Smooth muscle cell (in vitro differentiated cells): ENCODE results near the gene OR6V1. TPM values are rescaled to one million over a fixed set of nuclear protein-coding genes. Genes with fewer than 3 reads are reported as not detected.

ENCODE experiments used
- DNase-seq: peaks from one replicate; lab custom pipeline; 2025; ENCODE audit not compliant: unreplicated experiment; lab: John Stamatoyannopoulos, UW
- H2AFZ ChIP-seq: fragments of 200-600 bp; sonication (generic); 2 replicates; pipeline ENCODE4 v1.6.0; 2016; ENCODE audit warnings: antibody characterized with exemption, low read depth, mild to moderate bottlenecking
- H3F3A ChIP-seq: fragments of 200-600 bp; sonication (generic); 2 replicates; pipeline ENCODE4 v1.6.0; 2017; ENCODE audit warnings: antibody characterized with exemption, low read depth
- H3K27ac ChIP-seq: fragments of 200-600 bp; sonication (generic); 2 replicates; pipeline ENCODE4 v1.5.1; 2016; ENCODE audit warnings: low read depth, mild to moderate bottlenecking
- H3K27me3 ChIP-seq: fragments of 200-600 bp; sonication (generic); 2 replicates; pipeline ENCODE4 v1.6.1; 2016; ENCODE audit warnings: low read depth, mild to moderate bottlenecking
- H3K36me3 ChIP-seq: fragments of 200-600 bp; sonication (generic); 2 replicates; pipeline ENCODE4 v1.5.1; 2016; ENCODE audit warnings: low read depth
- H3K4me1 ChIP-seq: fragments of 200-600 bp; sonication (generic); 2 replicates; pipeline ENCODE4 v1.5.1; 2016; ENCODE audit warnings: low read depth
- H3K4me2 ChIP-seq: fragments of 200-600 bp; sonication (generic); 2 replicates; pipeline ENCODE4 v1.6.0; 2016; ENCODE audit warnings: mild to moderate bottlenecking
- H3K4me3 ChIP-seq: fragments of 200-600 bp; sonication (generic); 2 replicates; pipeline ENCODE4 v1.5.1; 2016; ENCODE audit warnings: mild to moderate bottlenecking
- H3K79me2 ChIP-seq: fragments of 200-600 bp; sonication (generic); 2 replicates; pipeline ENCODE4 v1.6.0; 2016; ENCODE audit warnings: low read depth, mild to moderate bottlenecking
- H3K9ac ChIP-seq: fragments of 200-600 bp; sonication (generic); 2 replicates; pipeline ENCODE4 v1.6.0; 2016; ENCODE audit warnings: low read depth
- H3K9me3 ChIP-seq: fragments of 200-600 bp; sonication (generic); replicated peaks from 2 replicates; pipeline ENCODE4 v1.5.1; 2016; ENCODE audit warnings: low read depth
- H4K20me1 ChIP-seq: fragments of 200-600 bp; sonication (generic); 2 replicates; pipeline ENCODE4 v1.6.0; 2016; ENCODE audit warnings: low read depth
- CTCF ChIP-seq: fragments of 200-600 bp; sonication (generic); IDR thresholded peaks from 2 replicates; pipeline ENCODE4 v1.5.1; 2017; ENCODE audit warnings: borderline replicate concordance, mild to moderate bottlenecking, antibody characterized with exemption; ENCODE audit not compliant: insufficient read depth, poor library complexity, severe bottlenecking
- WGBS: methylation state at CpG from one replicate; pipeline ENCODE4 v1.1.7; 2016; ENCODE audit warnings: low lambda C conversion rate; 5-methylcytosine and 5-hydroxymethylcytosine counted together
- polyA plus RNA-seq: library from polyadenylated mRNA; unstranded; fragments of >200 nt; fragmentation: Nextera tagmentation; extraction: Ambion mirVana; gene quantifications from 2 replicates; pipeline ENCODE4 v1.2.1, GENCODE V29; 2016
- total RNA-seq: library from RNA; depleted of rRNA; stranded (reverse); fragments of >200 nt; gene quantifications from 2 replicates; pipeline ENCODE4 v1.2.3, GENCODE V29; 2014

The OR6V1 gene
- total and polyA plus RNA-seq, 2 experiments from 2014 or later, result not detected

DNA sequence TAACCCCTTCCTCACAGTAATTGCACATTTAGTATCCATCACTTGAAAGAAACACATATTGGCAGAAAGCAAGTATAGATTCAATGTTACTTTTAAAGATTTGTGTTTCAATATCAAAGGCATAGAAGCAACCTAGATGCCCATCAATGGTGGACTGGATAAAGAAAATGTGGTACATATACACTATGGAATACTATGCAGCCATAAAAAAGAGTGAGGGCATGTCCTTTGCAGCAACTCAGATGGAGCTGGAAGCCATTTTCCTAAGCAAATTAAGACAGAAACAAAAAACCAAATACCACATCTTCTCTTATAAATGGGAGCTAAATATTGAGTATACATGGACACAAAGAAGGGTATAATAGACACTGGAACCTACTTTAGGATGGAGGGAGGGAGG is 3.6 kb downstream of the OR6V1 start:
- no peaks in the 10 kb centered on the region for H4K20me1 ChIP-seq
- no peaks in the 10 kb centered on the region for H3K36me3 ChIP-seq
- no peak overlapping the region for H3K27ac ChIP-seq
- no peaks in the 10 kb centered on the region for H3K9me3 ChIP-seq
- no peak for TF ChIP-seq CTCF
- H2AFZ ChIP-seq, result no peak overlapping the region
- no peak for DNase-seq
- H3K9ac ChIP-seq, result no peak overlapping the region
- H3K4me2 ChIP-seq, result no peak overlapping the region
- no peaks in the 10 kb centered on the region for H3F3A ChIP-seq
- no peaks in the 10 kb centered on the region for H3K27me3 ChIP-seq
- H3K79me2 ChIP-seq, result no peaks in the 10 kb centered on the region
- H3K4me3 ChIP-seq, result no peak overlapping the region
- no peaks in the 10 kb centered on the region for H3K4me1 ChIP-seq

DNA sequence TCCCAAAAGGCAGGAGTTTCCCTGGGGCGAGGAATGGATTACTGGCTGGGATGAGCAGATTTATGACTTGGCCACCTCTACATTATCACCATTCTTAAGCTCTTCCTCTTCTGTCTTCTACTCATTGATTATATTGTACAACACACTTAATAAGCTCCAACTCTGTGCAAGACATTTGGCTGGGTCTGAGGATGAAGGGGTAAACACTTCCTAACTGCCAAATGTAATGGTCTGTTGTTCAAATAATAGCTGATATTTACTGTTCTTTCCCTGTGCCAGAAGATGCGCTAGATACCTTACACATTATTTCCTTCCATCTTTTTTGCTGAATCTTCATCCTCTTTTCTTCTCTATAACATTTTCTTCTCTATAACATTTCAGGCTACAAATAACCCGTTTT is 11.6 kb downstream of the OR6V1 start:
- TF ChIP-seq CTCF, result no peak
- no peaks in the 10 kb centered on the region for H3K4me1 ChIP-seq
- H2AFZ ChIP-seq, result no peak overlapping the region
- H3K4me2 ChIP-seq, result no peak overlapping the region
- no peaks in the 10 kb centered on the region for H3K9me3 ChIP-seq
- H3K36me3 ChIP-seq, result no peaks in the 10 kb centered on the region
- no peaks in the 10 kb centered on the region for H4K20me1 ChIP-seq
- no peak overlapping the region for H3K9ac ChIP-seq
- no peaks in the 10 kb centered on the region for H3F3A ChIP-seq
- H3K4me3 ChIP-seq, result no peak overlapping the region
- H3K27ac ChIP-seq, result no peak overlapping the region
- H3K27me3 ChIP-seq, result no peaks in the 10 kb centered on the region
- no peaks in the 10 kb centered on the region for H3K79me2 ChIP-seq
- no peak for DNase-seq
- WGBS, result 78% methylated on average over 3 of the region's 3 CpGs

DNA sequence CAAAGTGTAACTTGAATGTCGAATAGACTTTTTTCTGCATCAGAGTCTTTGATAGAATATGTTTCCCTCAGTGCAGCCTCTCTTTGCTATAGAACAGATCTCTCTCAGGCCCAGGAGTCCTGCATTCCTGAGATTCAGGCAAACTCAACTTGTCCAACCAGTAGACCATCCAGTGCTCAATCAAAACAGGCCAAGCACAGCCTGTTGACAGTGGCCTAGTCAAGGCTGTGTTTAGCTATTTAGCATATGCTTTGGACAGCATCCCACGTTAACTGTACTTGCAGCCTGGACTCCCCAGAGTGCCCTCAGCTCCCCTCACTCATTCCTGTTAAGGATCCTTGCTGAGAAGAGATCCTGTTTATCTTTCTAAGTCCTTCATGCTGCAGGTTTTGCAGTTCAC is 16.3 kb downstream of the OR6V1 start:
- Histone ChIP-seq H2AFZ (no peak overlapping the region), H3K27ac (no peak overlapping the region), H3K4me2 (no peak overlapping the region), H3K4me3 (no peak overlapping the region), H4K20me1 (no peaks in the 10 kb centered on the region), H3K27me3 (no peaks in the 10 kb centered on the region), H3F3A (no peaks in the 10 kb centered on the region), H3K9ac (no peak overlapping the region), H3K4me1 (no peaks in the 10 kb centered on the region), H3K9me3 (no peaks in the 10 kb centered on the region), H3K36me3 (no peaks in the 10 kb centered on the region), H3K79me2 (no peaks in the 10 kb centered on the region)
- no peak for TF ChIP-seq CTCF
- 65% methylated on average over 2 of the region's 2 CpGs for WGBS
- DNase-seq, result no peak

GRCh38 chr7:143069912-143070500 is 17.9 kb downstream of the OR6V1 start:
- Histone ChIP-seq H3K27ac (no peak overlapping the region), H3K27me3 (no peaks in the 10 kb centered on the region), H3F3A (no peaks in the 10 kb centered on the region), H3K4me1 (no peaks in the 10 kb centered on the region), H3K4me3 (no peak overlapping the region), H3K9ac (no peak overlapping the region), H3K9me3 (no peaks in the 10 kb centered on the region), H3K4me2 (no peak overlapping the region), H3K79me2 (no peaks in the 10 kb centered on the region), H4K20me1 (no peaks in the 10 kb centered on the region), H3K36me3 (no peaks in the 10 kb centered on the region), H2AFZ (no peak overlapping the region)
- no peak for DNase-seq
- TF ChIP-seq CTCF, result no peak
- 70% methylated on average over 6 of the region's 6 CpGs for WGBS
